ENCODE results near the gene TRIM43.

- TF ChIP-seq CTCF (conservative IDR thresholded peaks at IDR 0.05 in 1 of 2, IDR thresholded peaks at IDR 0.05 in 1 of 2; ENCODE audit: extremely low read depth in 1 of 2, insufficient read depth in 1 of 2, low read depth in 1 of 2, low read length in 2 of 2) (no peak), EZH2 (IDR thresholded peaks at IDR 0.05; ENCODE audit: borderline replicate concordance, low read length) (no peak)
Measured at GRCh38 chr2:95551055-95551568, 40.7 kb upstream of the TRIM43 start.
